Right lobe of liver (tissue), 4 donors: ENCODE results near the gene MAP3K20.

Source experiments
- CTCF ChIP-seq, 4 donors: fragments of 200-600 bp in 3 of 4; fragments of 450-650 bp in 1 of 4; IDR thresholded peaks; one replicate each; pipeline versions ENCODE4 v1.5.1 to v1.8.0; 2016 to 2022; ENCODE audit warnings: antibody characterized with exemption in 4 of 4, mild to moderate bottlenecking in 2 of 4
- POLR2A ChIP-seq: fragments of 450-650 bp; IDR thresholded peaks from one replicate; pipeline ENCODE4 v1.6.1; 2017; ENCODE audit warnings: antibody characterized with exemption, mild to moderate bottlenecking
- donor health status: DM: no; HTN: no; CAD: no.
- donor health status: DM: no; HTN: no; CAD: no.
- donor health status: DM: no; HTN: yes; CAD: no.

DNA sequence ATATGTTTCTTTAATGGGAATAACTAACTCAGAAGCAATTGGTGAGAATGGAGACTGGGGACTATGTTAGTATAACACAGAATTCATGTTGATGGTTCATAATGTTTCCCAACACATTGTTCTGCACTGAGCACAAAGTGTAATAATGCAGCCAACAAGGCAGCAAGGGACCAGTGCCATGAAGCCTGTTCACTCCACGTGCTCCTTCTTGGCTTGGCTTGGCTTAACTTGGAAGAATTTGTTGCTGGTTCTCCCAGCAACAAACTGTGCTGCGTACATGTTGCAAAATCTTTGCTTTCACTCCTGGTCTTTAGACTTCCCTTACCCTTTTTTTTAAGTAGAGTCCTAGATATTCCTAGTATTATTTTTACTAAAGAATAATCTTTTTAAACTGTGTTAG lies 129.7 kb downstream of the MAP3K20 start:
- TF ChIP-seq CTCF (IDR thresholded peaks at IDR 0.05), result no peak
- TF ChIP-seq POLR2A, result no peak
